Upper lobe of right lung (tissue), 1 donor: ENCODE measurements around the gene PNKD. TPM values are rescaled to one million over a fixed set of nuclear protein-coding genes. Genes with fewer than 3 reads are reported as not detected.

Experiments
- ATAC-seq: fragments of 200-7000 bp; cut with Tn5 transposase; one replicate; pipeline ENCODE4 v1.9.1; 2020; ENCODE audit warnings: mild to moderate bottlenecking, moderate library complexity
- DNase-seq: peaks from one replicate; pipeline ENCODE4 v3.0.0-alpha.2; 2020
- H3K27ac ChIP-seq: fragments of 200-600 bp; one replicate; pipeline ENCODE4 v1.8.0; 2022
- H3K27me3 ChIP-seq: fragments of 200-600 bp; one replicate; pipeline ENCODE4 v1.8.0; 2022; ENCODE audit warnings: mild to moderate bottlenecking
- H3K36me3 ChIP-seq: fragments of 200-600 bp; one replicate; pipeline ENCODE4 v1.8.0; 2022
- H3K4me1 ChIP-seq: fragments of 200-600 bp; one replicate; pipeline ENCODE4 v1.8.0; 2022
- H3K4me3 ChIP-seq: fragments of 200-600 bp; one replicate; pipeline ENCODE4 v1.8.0; 2022; ENCODE audit warnings: mild to moderate bottlenecking
- H3K9me3 ChIP-seq: fragments of 200-600 bp; one replicate; pipeline ENCODE4 v1.8.0; 2022
- CTCF ChIP-seq: fragments of 200-600 bp; IDR thresholded peaks from one replicate; pipeline ENCODE4 v1.8.0; 2022; ENCODE audit warnings: antibody characterized with exemption
- intact Hi-C: fragments of 100-400 bp; cut with DNase I; formaldehyde crosslinking; loops from one replicate; pipeline ENCODE4 v1.11.0; 2022
- total RNA-seq: library from RNA; stranded (reverse); fragmentation: NEBNext Ultra II Directional; extraction: Animal tissue kit (Norgen Biotek cat#: 25700); gene quantifications from one replicate; pipeline ENCODE4 v1.2.1, GENCODE V29; 2021
- donor health status: DM: no; HTN: yes; CAD: no; lungs with severe emphysema.

The PNKD gene
- total RNA-seq, 1 donor from 2014 or later = 65.4 TPM

DNA sequence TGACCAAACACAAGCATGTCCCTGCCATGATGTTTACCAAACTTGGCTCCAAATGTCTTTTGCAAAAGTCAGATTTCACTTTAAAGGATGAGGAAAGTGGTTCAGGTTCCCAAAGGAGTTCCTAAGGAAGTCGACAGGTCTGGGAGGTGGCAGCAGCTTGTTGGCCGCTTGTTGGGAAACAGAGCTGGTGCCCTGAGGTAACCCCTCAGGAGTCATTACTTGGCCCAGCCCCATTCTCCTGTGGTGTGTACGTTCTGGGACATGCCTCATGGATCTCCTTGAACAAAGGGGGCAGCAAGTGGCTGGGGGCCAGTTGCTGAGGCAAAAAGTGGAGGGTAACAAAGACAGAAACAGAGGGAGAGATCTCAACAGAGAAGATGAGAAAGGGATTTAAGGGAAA is 11.1 kb downstream of the PNKD start:
- peaks cover 72% of the 10 kb centered on the region for H3K36me3 ChIP-seq
- H3K9me3 ChIP-seq = no peaks in the 10 kb centered on the region
- DNase-seq = no peak
- H3K27me3 ChIP-seq = no peaks in the 10 kb centered on the region
- no peak for TF ChIP-seq CTCF
- no peak overlapping the region for H3K4me3 ChIP-seq
- intact Hi-C loops = no loop called here
- peaks cover 51% of the 10 kb centered on the region for H3K4me1 ChIP-seq
- ATAC-seq = peak; percentile 34
- peak overlapping the region; percentile 80 for H3K27ac ChIP-seq

GRCh38 chr2:218282173-218282991 is 12.1 kb downstream of the PNKD start:
- Histone ChIP-seq H3K36me3 (peaks cover 63% of the 10 kb centered on the region), H3K27me3 (no peaks in the 10 kb centered on the region), H3K27ac (peak overlapping the region; percentile 80), H3K4me1 (peaks cover 59% of the 10 kb centered on the region), H3K9me3 (no peaks in the 10 kb centered on the region), H3K4me3 (no peak overlapping the region)
- DNase-seq (peak; percentile 79), ATAC-seq (peak; percentile 35)
- intact Hi-C loops = no loop called here
- no peak for TF ChIP-seq CTCF

- no peaks in the 10 kb centered on the region for H3K9me3 ChIP-seq
- H3K27me3 ChIP-seq = no peaks in the 10 kb centered on the region
- no peak for TF ChIP-seq CTCF
- peaks cover 78% of the 10 kb centered on the region for H3K4me1 ChIP-seq
- intact Hi-C loops = no loop called here
- DNase-seq (no peak), ATAC-seq (peak; percentile 9)
- H3K4me3 ChIP-seq = no peak overlapping the region
- peak overlapping the region; percentile 60 for H3K27ac ChIP-seq
- H3K36me3 ChIP-seq = peaks cover 44% of the 10 kb centered on the region
These were observed 13.9 kb downstream of the PNKD start for GRCh38 chr2:218284106-218284811.

- H3K4me1 ChIP-seq = peaks cover 91% of the 10 kb centered on the region
- peak; percentile 84 for DNase-seq
- no peak for TF ChIP-seq CTCF
- H3K27ac ChIP-seq = peak overlapping the region; percentile 89
- H3K36me3 ChIP-seq = peaks cover 31% of the 10 kb centered on the region
- H3K4me3 ChIP-seq = peak overlapping the region; percentile 44
- intact Hi-C loops = no loop called here
- no peaks in the 10 kb centered on the region for H3K27me3 ChIP-seq
- ATAC-seq = peak; percentile 34
- no peaks in the 10 kb centered on the region for H3K9me3 ChIP-seq
These were observed 15.3 kb downstream of the PNKD start for GRCh38 chr2:218285604-218286003.

DNA sequence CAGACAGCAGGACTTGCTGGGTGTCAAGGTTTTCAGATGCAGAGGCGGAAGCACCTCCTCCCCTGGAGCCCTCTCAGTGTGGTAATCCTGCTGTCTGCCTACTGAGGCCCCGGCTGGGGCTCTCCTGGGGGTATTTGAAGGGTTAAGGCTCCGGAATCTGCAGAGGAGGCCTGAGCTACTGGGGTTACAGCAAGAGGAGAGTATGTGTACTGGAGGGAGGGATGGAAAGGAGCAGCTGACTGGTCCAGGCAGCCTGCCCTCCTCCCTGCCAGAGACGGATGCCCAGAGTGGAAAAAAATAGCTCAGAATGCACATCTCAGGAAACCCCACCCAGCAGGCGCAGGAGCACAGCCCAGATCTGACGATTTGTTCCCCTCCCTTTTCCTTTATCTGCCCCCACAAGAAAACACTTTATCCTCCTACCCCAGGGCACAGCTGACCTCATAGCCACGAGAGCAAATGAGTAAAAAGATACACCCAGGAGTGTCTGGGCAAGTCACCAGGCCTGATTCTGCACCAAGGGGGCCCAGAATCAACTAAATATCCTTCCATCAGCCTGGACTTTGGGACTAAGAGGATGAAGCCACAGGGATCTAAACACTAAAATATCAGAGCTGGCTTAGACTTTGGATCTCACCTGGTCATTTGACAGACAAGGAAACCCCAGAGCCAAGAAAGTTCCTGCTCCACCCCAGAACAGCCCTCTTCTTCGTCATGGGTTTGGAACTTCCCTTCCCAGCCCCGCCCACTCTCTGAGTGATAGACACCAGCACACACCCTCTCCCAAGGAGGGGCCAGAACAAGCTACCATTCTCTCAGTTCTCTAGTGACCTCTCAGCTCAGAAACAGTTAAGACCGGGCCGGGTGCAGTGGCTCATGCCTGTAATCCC is 16.5 kb downstream of the PNKD start:
- peaks cover 19% of the 10 kb centered on the region for H3K36me3 ChIP-seq
- intact Hi-C loops = no loop called here
- H3K27me3 ChIP-seq = no peaks in the 10 kb centered on the region
- no peaks in the 10 kb centered on the region for H3K9me3 ChIP-seq
- DNase-seq = peak; percentile 89
- ATAC-seq = peak; percentile 84
- peak overlapping the region; percentile 89 for H3K27ac ChIP-seq
- TF ChIP-seq CTCF = no peak
- H3K4me3 ChIP-seq = peak overlapping the region; percentile 44
- peaks cover 95% of the 10 kb centered on the region for H3K4me1 ChIP-seq
